Common myeloid progenitor, CD34-positive (primary cell): Measurements from ENCODE around the gene RUBCNL.

Experiments used
- CTCF ChIA-PET: fragments of 350-600 bp; sonication (Branson Sonifier 250); formaldehyde crosslinking; loops from one replicate; lab custom pipeline; 2021; ENCODE audit warnings: antibody characterized with exemption; lab: Charles Lee
- POLR2A ChIA-PET: fragments of 350-600 bp; sonication (Branson Sonifier 250); formaldehyde crosslinking; loops from one replicate; lab custom pipeline; 2021; ENCODE audit warnings: antibody characterized with exemption; lab: Charles Lee
- DNase-seq, 3 donors: peaks; one replicate each; pipeline versions ENCODE4 v3.0.0 to v3.0.0-alpha.2; 2013
- H3K27ac ChIP-seq, 2 experiments: 1 replicate in 1 of 2; 2 replicates in 1 of 2; pipeline ENCODE4 v1.7.0; 2013; ENCODE audit warnings: inconsistent platforms in 2 of 2, low read length in 2 of 2, mild to moderate bottlenecking in 2 of 2, low read depth in 1 of 2, moderate library complexity in 1 of 2; ENCODE audit not compliant: severe bottlenecking in 2 of 2, insufficient read depth in 1 of 2, poor library complexity in 1 of 2
- H3K27me3 ChIP-seq, 5 experiments: replicated peaks in 2 of 5; 1 replicate in 3 of 5; 2 replicates in 2 of 5; pipeline versions ENCODE4 v1.6.1 to v1.7.0; 2013; ENCODE audit warnings: low read length in 4 of 5, mild to moderate bottlenecking in 2 of 5, moderate library complexity in 2 of 5, inconsistent platforms in 1 of 5; ENCODE audit not compliant: insufficient read depth in 5 of 5, control insufficient read depth in 4 of 5
- H3K36me3 ChIP-seq, 4 experiments: 1 replicate in 2 of 4; 2 replicates in 2 of 4; pipeline versions ENCODE4 v1.6.1 to v1.7.0; 2013; ENCODE audit warnings: low read length in 3 of 4, control low read depth in 1 of 4, mild to moderate bottlenecking in 1 of 4; ENCODE audit not compliant: control insufficient read depth in 4 of 4, insufficient read depth in 4 of 4
- H3K4me1 ChIP-seq, 4 experiments: 1 replicate in 3 of 4; 2 replicates in 1 of 4; pipeline versions ENCODE4 v1.6.1 to v1.7.1; 2013; ENCODE audit warnings: low read length in 3 of 4, mild to moderate bottlenecking in 3 of 4, control low read depth in 1 of 4, inconsistent platforms in 1 of 4, moderate library complexity in 1 of 4; ENCODE audit not compliant: control insufficient read depth in 4 of 4, insufficient read depth in 4 of 4; ENCODE audit errors: control extremely low read depth in 1 of 4
- H3K4me3 ChIP-seq, 7 experiments: 1 replicate in 4 of 7; 2 replicates in 3 of 7; pipeline versions ENCODE4 v1.5.1 to v1.7.0; 2013; ENCODE audit warnings: mild to moderate bottlenecking in 7 of 7, low read length in 6 of 7, moderate library complexity in 6 of 7, inconsistent platforms in 2 of 7, low read depth in 2 of 7, control low read depth in 1 of 7; ENCODE audit not compliant: insufficient read depth in 4 of 7, control insufficient read depth in 1 of 7; ENCODE audit errors: extremely low read depth in 1 of 7
- H3K9me3 ChIP-seq, 5 experiments: 1 replicate in 4 of 5; 2 replicates in 1 of 5; pipeline versions ENCODE4 v1.6.1 to v1.7.1; 2013; ENCODE audit warnings: low read length in 4 of 5, mild to moderate bottlenecking in 2 of 5, inconsistent platforms in 1 of 5, low read depth in 1 of 5, moderate library complexity in 1 of 5; ENCODE audit not compliant: control insufficient read depth in 4 of 5, insufficient read depth in 2 of 5; ENCODE audit errors: control extremely low read depth in 1 of 5
- WGBS: methylation state at CpG from one replicate; pipeline ENCODE4 v1.1.5; 2013; ENCODE audit not compliant: insufficient coverage; 5-methylcytosine and 5-hydroxymethylcytosine counted together

Gene RUBCNL

GRCh38 chr13:46386392-46387063 lies 524 bp downstream of the RUBCNL start:
- ChIA-PET CTCF (interaction anchor here (1.6 kb wide), 1 partner anchor 32 kb away, joined by 5 read pairs; no protein-coding TSS in a partner anchor), POLR2A (no interaction called here)
- peaks cover 0 to 32% (median 10%) of the 10 kb centered on the region in 5 experiments for H3K27me3 ChIP-seq

GRCh38 chr13:46385946-46386345 lies 1.1 kb downstream of the RUBCNL start:
- no peaks in the 10 kb centered on the region for H3K36me3 ChIP-seq
- WGBS, result 80% methylated on average over 9 of the region's 10 CpGs
- H3K27me3 ChIP-seq, result peaks cover 0 to 32% (median 10%) of the 10 kb centered on the region in 5 experiments
- CTCF ChIA-PET, result no interaction called here
- POLR2A ChIA-PET, result no interaction called here
- no peaks in the 10 kb centered on the region for H3K9me3 ChIP-seq
- H3K4me1 ChIP-seq, result peaks cover 15 to 54% (median 43%) of the 10 kb centered on the region in 4 experiments
- H3K4me3 ChIP-seq, result peak overlapping the region in 1 of 7 experiments; percentile 76
- no peak overlapping the region for H3K27ac ChIP-seq
- no peak for DNase-seq

More at GRCh38 chr13:46386392-46387063, 524 bp downstream of the RUBCNL start:
- no peak for DNase-seq
- H3K9me3 ChIP-seq, result no peaks in the 10 kb centered on the region
- H3K27ac ChIP-seq, result no peak overlapping the region
- peak overlapping the region; percentile 48 to 79 (median 69) for H3K4me3 ChIP-seq
- H3K36me3 ChIP-seq, result no peaks in the 10 kb centered on the region
- H3K4me1 ChIP-seq, result peaks cover 15 to 54% (median 43%) of the 10 kb centered on the region in 4 experiments
- 7% methylated on average over 34 of the region's 37 CpGs for WGBS

GRCh38 chr13:46383383-46383782 lies 3.7 kb downstream of the RUBCNL start:
- H3K4me1 ChIP-seq, result peaks cover 10 to 42% (median 33%) of the 10 kb centered on the region in 4 experiments
- peaks cover 0 to 32% (median 10%) of the 10 kb centered on the region in 5 experiments for H3K27me3 ChIP-seq
- DNase-seq, result peak in 2 of 3 donors; percentile 34 to 45
- ChIA-PET POLR2A (no interaction called here), CTCF (interaction anchor here (1.5 kb wide), 1 partner anchor 16 kb away, joined by 3 read pairs; no protein-coding TSS in a partner anchor)
- H3K36me3 ChIP-seq, result no peaks in the 10 kb centered on the region
- no peak overlapping the region for H3K27ac ChIP-seq
- H3K9me3 ChIP-seq, result no peaks in the 10 kb centered on the region
- H3K4me3 ChIP-seq, result no peak overlapping the region

- peak overlapping the region in 1 of 2 experiments; percentile 66 for H3K27ac ChIP-seq
- POLR2A ChIA-PET, result no interaction called here
- 49% methylated on average over 3 of the region's 3 CpGs for WGBS
- peak overlapping the region in 1 of 7 experiments; percentile 30 for H3K4me3 ChIP-seq
- H3K4me1 ChIP-seq, result peaks cover 13 to 41% (median 28%) of the 10 kb centered on the region in 4 experiments
- H3K27me3 ChIP-seq, result peaks cover 0 to 25% (median 9%) of the 10 kb centered on the region in 5 experiments
- H3K36me3 ChIP-seq, result no peaks in the 10 kb centered on the region
- CTCF ChIA-PET, result no interaction called here
- no peaks in the 10 kb centered on the region for H3K9me3 ChIP-seq
- peak in 2 of 3 donors; percentile 47 to 65 for DNase-seq
Observed at GRCh38 chr13:46382224-46382623, 4.8 kb downstream of the RUBCNL start.

GRCh38 chr13:46380242-46380641 lies 6.8 kb downstream of the RUBCNL start:
- Histone ChIP-seq H3K4me3 (no peak overlapping the region), H3K27ac (no peak overlapping the region), H3K9me3 (no peaks in the 10 kb centered on the region), H3K4me1 (peaks cover 13 to 29% (median 18%) of the 10 kb centered on the region in 4 experiments), H3K36me3 (no peaks in the 10 kb centered on the region), H3K27me3 (peaks cover 0 to 6% (median 0%) of the 10 kb centered on the region in 5 experiments)
- DNase-seq, result no peak
- WGBS, result 95% methylated on average over 4 of the region's 4 CpGs
- POLR2A ChIA-PET, result no interaction called here
- CTCF ChIA-PET, result no interaction called here

- Histone ChIP-seq H3K36me3 (no peaks in the 10 kb centered on the region), H3K27ac (no peak overlapping the region), H3K27me3 (no peaks in the 10 kb centered on the region), H3K9me3 (no peaks in the 10 kb centered on the region), H3K4me3 (no peak overlapping the region), H3K4me1 (peaks cover 13 to 29% (median 19%) of the 10 kb centered on the region in 4 experiments)
- DNase-seq, result no peak
- ChIA-PET CTCF (interaction anchor here (0.7 kb wide), 1 partner anchor 1635 kb away, joined by 3 read pairs; no protein-coding TSS in a partner anchor), POLR2A (interaction anchor here (0.9 kb wide), 1 partner anchor 10 kb away, joined by 3 read pairs; no protein-coding TSS in a partner anchor)
- WGBS, result no CpG with 5 or more reads among the region's 2 CpGs
Observed at GRCh38 chr13:46379611-46380010, 7.4 kb downstream of the RUBCNL start.

- ChIA-PET CTCF (interaction anchor here (1.0 to 1.8 kb wide), 2 partner anchors 9 to 11 kb away, joined by 3 to 4 read pairs; no protein-coding TSS in a partner anchor), POLR2A (no interaction called here)
- Histone ChIP-seq H3K4me1 (peaks cover 13 to 29% (median 17%) of the 10 kb centered on the region in 4 experiments), H3K27me3 (no peaks in the 10 kb centered on the region), H3K9me3 (no peaks in the 10 kb centered on the region), H3K27ac (no peak overlapping the region), H3K4me3 (peak overlapping the region in 1 of 7 experiments; percentile 3), H3K36me3 (no peaks in the 10 kb centered on the region)
- DNase-seq, result peak in 2 of 3 donors; percentile 38 to 42
- WGBS, result 100% methylated on average over 1 of the region's 2 CpGs
Observed at GRCh38 chr13:46378411-46378810, 8.6 kb downstream of the RUBCNL start.
